GM23248 (cell line): ENCODE measurements around the gene HOXD13.

Source experiments
- EZH2 ChIP-seq: fragments of 200-600 bp; sonication (generic); IDR thresholded peaks from 2 replicates; pipeline ENCODE4 v1.6.1; 2018; ENCODE audit warnings: antibody characterized with exemption, mild to moderate bottlenecking; ENCODE audit not compliant: insufficient read depth, poor library complexity, severe bottlenecking
- EZH2phosphoT487 ChIP-seq: fragments of 200-600 bp; sonication (generic); IDR thresholded peaks from 2 replicates; pipeline ENCODE4 v1.6.1; 2018; ENCODE audit warnings: antibody characterized with exemption, moderate library complexity, mild to moderate bottlenecking, low read depth; ENCODE audit not compliant: insufficient read depth

- TF ChIP-seq EZH2 (no peak), EZH2phosphoT487 (no peak)
Measured at GRCh38 chr2:176103742-176104315, 11.3 kb downstream of the HOXD13 start.
